ENCODE results near the gene LRIG1.

LRIG1 gene

DNA sequence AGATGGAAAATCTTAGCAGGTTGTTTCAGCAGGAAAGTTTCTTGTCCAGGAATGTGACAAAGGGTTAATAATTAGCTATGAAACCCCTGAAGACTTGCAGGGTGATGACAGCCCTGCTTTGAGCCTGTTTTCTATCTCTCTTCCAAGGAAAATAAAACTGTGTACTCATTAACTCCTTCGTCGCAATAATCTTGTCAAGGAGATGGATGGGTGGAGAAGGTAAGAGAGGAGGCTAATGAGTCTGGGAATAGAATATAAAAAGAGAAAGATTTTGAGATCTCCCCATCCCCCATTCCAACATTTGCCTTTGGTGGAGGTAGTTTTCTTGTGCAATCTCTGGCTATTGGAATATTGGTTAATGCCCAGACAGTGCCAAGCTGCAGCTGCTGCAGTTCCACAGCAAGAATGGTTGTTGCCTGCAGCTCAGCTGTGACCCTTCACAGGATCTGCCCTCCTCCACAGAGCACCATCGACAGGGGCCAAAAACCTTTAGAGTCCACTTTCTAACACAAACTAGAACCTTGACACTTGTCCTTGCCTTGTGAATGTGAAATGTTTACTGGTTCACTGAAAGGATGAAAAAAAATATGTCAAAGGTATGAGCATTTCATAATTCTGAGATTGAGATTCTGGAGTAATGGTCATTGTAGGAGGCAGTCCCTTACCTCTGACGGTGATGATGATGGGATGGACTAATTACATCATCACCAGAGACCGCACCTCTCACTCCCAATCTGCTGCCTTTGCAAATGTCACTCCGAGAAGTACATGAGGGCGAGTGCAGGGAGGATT, 4.2 kb upstream of the LRIG1 start:
- DNase-seq = no peak

DNA sequence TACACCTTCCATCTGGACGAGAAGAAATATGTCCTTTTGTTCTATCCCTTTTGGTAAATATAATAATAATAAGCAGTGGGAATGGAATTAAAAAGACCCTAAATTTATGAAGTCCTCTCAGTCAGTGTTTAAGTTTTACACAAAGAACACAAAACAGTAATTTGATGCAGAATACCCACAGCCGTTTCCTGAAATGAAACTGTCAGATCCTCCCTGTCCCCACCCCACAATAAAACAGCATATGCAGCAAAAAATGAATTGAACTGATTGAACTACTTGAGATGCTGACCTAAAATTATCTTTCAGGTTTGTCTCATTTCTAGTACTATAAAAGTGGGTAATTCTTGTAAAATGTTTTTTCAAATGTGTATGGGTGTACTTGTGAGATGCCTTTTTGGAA, 2.2 kb upstream of the LRIG1 start:
- no peak for DNase-seq

DNA sequence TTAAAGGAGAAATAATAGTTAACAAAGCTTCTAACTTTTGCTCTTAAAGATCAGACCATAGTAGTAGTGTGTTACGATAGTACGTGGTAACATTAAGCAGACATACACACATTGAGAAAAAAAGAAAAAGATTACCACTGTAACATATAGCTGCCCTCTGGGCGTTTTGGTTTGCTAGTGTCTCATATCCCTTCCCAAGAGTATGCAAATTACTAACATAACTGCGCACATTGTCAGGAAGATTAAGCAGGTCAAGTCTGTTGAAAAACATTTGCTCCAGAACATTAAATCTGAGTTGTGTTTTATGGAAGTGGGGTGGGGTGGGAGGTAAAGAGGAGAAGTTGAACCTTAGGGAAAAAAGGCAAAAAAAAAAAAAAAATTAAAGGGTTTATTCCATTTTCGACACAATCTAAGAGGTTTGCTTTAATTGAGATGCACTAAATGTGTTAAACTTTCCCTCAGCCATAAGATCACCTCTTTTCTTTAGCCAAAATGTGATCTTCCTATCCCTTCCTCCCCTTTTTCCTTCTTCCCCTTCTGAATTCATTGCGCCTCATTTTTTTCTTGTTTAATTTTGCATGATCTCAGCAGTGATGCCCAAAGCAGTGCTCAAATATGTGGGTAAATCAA, 1.5 kb upstream of the LRIG1 start:
- DNase-seq = no peak

DNA sequence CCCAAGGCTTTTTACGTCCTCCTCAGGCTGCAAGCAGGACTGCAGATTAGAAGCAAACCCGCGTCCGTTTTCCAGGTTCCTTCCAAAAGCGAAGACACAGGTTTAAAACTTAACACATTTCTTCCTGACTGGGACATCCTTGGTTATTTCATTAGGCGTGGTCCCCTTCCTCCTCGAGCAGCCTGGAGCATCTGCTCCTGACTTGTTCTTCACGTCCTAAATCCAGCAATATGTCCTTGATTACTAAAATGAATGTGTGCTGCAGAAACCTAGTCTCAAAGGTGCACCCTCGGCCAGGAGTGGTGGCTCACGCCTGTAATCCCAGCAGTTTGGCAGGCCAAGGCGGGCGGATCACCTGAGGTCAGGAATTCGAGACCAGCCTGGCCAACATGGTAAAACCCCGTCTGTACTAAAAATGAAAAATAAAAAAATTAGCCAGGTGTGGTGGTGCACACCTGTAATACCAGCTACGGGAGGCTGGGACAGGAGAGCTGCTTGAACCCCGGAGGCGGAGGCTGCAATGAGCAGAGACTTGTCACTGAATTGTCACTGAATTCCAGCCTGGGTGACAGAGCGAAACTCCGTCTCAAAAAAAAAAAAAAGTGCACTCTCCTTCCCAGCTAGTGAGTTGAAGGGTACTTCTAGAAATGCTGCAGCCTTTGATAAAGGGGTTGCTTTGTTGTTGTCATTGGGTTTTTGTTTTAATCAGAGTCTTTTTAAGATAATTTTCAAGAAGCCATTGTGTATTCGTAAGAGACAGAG, 842 bp upstream of the LRIG1 start:
- no peak for DNase-seq

DNA sequence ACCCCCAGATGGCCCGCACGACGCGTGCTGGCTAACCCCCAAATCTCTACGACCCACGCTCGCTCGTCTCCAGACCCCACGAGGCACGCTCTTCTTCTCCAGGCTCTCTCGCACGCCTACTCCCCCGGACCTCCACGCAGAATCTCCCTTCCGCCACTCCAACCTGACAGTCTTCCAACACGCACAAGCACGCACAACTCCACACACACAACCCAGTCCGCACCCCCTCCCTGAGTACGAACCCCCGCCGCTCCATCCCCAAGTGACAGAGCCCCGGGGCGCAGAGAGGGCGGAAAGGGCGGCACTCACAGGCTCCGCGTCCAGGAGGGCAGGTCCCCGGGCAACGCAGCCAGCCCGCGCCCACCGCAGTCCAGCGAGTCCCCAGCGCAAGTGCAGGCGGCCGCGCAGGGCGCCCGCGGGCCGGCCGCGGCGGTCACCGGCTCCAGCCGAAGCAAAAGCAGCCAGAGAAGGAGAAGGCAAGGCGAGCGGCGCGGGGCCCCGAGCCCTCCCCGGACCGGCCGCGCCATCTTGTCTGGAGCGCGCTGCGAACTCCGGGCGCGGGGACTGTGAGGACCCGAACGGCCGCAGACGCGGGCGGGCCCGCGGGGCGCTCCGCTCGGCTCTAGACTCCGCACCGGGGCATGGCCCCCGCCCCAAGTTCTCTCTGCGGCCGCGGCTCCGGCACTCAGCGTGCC, 794 bp downstream of the LRIG1 start:
- DNase-seq = no peak

DNA sequence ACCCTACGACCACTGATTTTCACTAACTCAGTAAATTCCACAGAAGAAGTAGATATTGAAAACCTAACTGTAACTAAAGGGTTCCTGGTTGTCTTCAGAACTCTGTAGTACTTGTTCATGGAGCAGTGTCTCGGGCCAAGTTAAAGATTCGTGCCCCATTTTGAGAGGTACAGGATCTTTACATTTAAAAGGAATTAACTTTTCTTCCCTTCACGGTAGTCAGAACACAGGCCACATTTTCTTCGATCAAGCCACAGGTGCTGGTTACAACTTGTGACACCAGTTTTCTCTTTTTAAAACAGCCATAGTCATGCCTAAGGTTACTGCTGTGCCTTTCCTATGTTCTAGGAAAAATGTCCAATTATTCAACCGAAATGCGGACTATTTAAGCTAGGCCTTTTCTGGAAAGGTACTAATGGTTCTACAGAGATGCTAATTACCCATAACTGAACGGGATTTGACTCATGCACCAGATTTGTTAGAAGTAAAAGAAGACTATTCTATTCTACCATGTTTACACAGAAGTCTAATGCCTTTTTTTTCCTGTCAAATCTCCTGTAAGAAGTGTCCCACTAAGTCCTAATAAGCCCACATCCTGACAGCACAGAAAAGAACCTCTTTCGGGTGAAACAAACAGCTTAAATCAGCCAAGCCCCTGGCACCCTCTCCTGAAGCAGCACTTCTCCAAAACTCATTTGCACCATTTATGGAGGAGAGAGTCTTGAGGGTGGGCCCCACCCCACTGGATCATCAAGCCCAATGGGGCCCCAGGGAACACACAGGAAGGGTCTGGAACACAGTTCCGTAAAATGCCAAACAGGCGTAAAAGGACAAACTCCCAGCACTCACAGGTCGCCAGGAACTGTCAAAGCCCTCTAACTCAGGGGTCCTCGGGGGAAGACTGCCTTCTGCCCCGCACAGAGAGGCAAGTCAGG, 1.9 kb downstream of the LRIG1 start:
- no peak for DNase-seq

DNA sequence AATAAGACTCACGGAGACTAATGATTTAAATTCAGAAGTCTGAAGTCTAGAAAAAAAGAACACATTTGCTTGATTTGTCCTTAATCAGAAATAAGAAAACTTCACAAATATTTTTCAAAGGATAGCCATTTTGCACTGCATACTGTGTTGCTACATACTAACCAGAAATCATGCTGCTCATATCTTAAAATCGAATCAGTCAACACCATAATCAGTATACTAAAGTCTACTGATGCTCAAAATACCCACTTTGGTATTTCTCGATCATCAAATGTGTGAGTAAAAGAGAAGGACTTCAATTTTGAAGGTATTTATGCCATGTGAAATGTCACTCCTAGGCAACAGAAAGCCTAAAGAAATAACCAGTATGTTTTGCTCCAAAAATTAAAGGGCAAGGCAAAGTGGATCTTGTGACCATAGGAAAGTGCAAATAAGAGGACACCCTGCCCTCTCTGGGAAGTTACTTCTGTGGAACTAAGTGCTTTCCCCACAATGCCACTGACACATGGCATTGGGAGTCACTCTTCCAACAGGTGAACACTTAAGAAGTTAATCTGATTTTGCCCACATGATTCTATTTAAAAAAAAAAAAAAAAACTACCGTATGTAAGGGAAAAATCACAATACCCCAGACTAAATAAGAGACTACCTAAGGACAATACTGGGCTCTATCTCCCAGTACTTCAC, 2.7 kb downstream of the LRIG1 start:
- no peak for DNase-seq

DNA sequence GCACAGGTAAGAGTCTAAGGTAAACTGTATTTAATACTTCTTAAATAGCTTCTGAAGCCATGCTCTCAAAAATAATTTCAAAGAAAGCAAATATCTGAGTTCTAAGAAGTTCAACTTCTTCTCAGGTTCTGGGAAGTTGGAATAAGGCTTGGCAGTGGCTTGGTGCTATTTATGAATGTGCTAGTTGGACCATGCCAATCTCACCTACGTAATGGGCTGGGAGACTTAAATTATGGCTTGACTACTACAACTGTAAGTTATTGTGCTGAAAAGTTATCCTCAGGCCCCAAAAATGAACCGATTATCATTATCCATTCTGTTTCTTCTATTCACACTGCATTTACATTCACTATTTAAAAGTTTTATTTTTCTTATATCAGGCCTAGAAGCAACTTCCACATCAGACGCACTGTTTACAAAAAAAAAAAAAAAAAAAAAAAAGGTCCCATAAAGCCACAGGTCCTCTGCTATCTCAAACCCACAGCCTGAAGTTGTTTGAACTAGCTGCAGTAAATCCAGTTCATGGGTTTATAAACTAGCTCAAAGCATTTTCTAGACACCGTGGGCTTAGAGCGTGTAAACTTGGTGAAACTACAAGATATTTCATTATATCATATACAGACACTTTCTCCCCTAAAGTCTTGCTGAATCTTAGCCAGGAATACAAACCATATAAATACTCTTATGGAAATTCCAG, 3.4 kb downstream of the LRIG1 start:
- DNase-seq = no peak

DNA sequence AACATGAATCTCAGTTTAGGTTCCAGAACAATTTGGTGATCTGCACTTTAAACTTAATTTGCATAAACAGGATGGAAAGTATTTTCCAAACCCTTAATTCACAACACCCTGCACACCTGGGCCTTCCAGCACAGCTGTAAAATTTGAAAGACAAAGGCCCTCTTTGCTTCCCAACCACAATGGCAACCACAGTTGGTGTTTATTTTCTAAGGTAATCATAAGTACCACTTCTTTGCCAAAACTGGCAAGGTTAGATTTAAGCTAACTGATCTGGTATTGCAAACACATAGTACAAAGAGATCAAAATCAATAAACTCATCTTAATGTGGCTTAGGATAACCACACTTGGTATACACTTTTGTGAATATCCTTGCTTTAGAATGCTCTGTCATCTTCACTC, 4.1 kb downstream of the LRIG1 start:
- peak; percentile 20 for DNase-seq

DNA sequence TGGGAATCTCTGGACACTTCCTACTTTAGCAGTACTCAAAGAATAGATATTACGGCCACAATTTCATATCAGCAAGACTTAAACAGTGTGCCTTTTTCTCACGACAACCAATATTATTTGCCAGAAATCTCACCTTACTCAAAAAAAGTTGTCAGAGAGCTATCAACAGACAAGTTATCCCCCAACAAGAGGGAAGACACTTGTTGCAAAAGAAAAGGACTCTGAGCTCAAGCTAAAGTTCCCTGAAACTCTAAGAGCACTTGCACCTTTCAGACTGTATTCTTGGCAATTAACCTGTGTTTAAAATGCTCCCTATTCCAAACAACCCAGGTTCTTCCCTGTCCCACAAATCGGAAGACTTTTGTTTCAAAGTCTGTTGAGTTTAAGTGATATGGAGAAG, 4.5 kb downstream of the LRIG1 start:
- no peak for DNase-seq

DNA sequence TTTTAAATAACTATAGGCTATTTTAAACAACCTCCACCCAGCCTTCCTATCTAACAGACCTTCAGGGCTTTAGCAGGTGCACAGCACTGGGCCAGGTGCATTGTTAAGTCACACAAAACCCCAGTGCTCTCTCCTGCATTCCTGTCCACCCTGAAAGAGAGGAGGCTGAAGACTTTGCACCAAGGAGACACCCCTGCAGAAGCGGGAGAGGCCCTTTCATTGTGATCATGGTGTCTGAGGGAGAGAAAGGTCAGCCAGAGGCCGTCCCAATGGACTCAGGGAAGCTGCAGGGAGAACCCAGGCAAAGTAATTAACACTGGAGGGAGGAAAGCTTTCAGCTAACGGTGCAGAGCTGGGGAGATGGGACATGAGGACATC, 5.2 kb downstream of the LRIG1 start:
- peak; percentile 27 for DNase-seq

DNA sequence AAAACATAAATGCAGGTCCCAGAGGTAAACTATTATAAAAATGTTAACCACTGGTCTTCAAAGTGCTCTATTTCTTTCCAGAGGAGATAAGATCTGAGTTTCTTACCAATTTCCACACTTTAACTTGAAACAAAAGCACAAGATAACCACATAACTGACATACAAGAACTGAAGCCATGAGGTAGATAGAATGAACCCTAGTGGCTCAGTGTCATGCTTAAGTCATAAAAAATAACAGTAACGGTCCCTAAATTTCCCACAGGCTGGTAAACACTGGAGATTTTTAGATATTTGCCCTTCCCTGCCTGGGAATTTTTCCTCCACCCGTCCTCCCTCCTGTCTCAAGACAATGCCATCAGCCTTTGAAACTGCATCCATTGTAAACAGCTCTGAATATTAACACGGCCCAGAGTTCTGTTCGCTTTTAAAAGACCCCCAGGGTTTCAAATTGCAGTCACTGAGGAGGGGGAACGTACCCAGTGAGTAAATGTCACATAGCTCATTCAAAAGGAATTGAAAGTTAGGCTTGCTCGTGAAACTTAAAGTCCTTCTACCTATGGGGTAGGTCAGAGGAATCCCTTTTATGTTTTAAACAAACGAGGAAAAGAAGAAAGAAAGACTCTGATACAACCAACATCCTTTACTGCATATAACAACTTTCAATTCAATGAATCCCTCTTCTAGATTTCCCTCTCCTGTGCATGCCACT, 5.7 kb downstream of the LRIG1 start:
- no peak for DNase-seq

DNA sequence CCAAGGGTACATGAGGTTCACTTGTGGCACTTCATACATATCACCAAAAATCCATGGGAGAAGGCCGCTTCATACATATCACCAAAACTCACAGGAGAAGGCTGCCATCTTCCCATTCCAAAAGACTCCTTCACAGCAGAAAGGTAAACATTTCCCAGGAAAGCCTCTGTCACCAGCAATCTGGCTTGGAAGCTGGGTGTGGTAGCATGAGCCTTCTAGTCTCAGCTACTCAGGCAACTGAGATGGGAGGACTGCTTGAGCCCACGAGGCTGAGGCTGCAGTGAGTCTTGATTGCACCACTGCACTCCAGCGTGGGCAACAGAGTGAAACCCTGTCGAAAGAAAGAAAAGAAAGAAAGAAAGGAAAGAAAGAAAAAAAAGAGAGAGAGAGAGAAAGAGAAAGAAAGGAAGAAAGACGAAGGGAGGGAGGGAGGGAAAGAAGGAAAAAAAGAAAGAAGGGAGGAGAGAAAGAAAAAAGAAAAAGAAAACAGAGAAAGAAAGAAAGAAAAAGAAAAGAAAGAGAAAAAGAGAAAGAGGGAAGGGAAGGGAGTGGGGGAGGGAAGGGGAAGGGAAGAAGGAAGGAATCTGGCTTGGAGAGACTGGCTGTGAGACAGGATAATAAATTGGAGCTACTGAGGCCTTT, 7.2 kb downstream of the LRIG1 start:
- no peak for DNase-seq

DNA sequence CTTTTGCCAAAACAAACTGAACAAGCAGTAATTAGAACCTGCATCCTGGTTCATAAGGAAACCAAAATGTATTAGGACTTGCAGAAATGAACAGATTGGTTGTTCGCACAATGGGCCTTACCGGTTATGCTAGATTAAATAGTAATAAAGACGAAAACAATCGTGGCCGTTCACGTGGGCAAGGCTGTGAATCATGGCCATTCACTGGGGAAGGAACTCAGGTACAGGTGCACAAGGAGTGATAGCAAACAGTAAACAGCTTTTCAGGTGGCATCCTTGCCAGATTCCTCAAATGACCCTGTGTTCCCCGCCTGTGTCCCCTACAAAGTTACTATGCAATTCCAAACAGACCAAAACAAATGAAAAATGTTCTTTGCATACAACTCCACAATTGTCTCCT, 8.2 kb downstream of the LRIG1 start:
- no peak for DNase-seq

DNA sequence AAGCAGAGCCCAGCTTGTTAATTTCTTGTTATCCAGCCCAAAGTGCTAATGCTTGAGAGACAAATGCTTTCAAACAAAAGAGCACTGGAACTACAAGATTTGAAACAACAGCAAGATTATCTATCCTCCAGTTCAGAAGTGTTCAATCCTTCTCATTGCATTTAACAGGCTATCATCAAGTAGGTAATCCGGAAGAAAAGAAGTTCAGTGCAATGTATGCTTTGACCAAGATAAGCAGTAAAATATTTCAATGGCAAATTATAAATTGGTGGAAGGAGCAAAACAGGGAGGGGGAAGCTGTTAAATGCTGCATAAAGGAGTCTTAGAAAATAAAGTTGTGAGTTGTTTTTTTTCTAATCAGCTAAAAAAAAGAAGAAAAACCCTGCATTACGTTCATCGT, 8.8 kb downstream of the LRIG1 start:
- no peak for DNase-seq

DNA sequence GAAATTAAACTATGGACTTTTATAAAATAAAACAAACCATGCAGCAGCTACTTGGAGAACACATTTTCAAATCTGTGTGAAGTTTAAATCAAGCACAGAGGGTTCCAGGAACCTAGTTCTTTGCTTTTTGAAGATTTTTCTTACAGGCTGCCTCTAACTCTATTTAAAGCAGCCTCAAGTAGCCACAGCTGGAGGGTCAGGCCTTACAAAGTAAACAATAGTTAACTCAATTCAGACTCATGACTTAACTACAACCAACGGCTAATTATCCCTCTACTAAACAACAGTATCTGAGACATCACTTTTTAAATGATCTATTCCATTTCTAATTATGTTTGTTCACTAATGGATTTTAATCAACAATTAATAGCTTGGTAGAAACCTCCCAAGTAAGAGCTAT, 9.8 kb downstream of the LRIG1 start:
- DNase-seq = no peak

DNA sequence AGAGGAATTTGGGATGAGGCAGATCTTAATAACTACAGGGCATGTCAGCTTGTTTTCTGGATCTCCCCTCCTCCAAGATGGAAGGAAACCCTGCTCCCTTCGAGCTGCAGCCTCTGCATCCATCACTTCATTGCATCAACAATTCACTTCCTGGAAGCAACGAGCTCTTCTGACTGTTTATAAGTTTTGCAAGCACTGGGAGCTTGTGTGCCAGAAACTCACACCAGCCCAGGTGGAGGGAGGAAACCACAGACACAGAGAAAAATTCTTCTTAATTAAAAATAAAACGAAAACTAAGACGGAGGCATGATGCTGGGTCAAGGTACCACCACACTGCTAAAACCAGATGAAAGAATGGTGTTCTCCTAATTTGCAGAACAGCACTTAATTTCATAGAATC, 10.6 kb downstream of the LRIG1 start:
- no peak for DNase-seq

DNA sequence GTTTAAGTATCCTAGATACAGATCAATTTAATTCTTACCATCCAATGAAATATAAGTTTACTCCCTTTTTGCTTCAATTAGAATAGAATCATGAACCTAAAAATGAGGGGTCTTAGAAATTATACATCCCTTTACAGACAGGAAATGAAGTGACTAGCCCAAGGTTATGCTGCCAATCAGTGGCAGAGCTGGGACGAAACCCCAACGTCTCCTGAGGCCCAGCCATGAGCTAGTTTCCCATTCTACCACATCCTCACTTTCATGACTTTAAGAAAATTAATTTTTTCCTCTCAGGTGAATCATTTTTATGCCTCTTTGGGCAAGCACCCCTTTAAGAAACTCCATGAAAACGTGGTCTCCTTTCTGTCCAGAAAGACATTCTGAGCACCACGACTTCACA, 11.2 kb downstream of the LRIG1 start:
- no peak for DNase-seq

DNA sequence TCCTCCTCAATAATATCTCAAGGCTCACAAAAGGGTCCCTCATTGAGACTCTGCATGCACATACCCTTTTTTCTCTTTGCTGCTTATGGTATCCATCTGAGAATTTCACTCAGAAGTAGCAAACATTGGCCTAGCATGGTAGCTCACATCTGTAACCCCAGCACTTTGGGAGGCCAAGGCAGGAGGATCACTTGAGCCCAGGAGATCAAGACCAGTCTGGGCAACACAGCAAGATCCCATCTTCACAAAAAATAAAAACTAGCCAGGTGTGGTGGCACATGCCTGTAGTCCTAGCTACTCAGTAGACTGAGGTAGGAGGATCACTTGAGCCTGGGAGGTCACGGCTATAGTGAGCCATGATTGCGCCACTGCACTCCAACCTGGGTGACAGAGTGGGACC, 11.7 kb downstream of the LRIG1 start:
- no peak for DNase-seq

DNA sequence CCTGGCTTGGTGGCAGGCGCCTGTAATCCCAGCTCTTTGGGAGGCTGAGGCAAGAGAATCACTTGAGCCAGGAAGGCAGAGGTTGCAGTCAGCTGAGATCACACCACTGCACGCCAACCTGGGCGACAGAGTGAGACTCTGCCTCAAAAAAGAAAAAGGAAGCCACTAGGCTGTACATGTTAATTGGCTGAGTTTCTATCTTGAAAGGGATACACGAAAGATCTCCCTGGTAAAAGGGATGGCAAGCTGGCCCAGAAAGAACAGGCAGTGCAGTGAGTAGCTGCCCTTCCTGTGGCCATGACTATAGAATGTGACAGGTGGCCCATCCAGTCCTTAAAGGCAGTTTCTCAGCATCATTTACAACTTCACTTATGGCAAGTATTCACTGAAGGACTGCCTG, 12.3 kb downstream of the LRIG1 start:
- DNase-seq = no peak

Measured in RPMI8226 (cell line).